ENCODE data around the gene ERC2. TPM values are rescaled to one million over a fixed set of nuclear protein-coding genes. Genes with fewer than 3 reads are reported as not detected.

Gene ERC2
- total RNA-seq, 1 donor from 2014 or later = 0.65 TPM

GRCh38 chr3:56052188-56052587 is 416.1 kb downstream of the ERC2 start:
- no peaks in the 10 kb centered on the region for H3K9me3 Mint-ChIP-seq (ENCODE audit: low read depth)
- TF ChIP-seq CTCF (IDR thresholded peaks at IDR 0.05) = no peak
- no peak for DNase-seq (ENCODE audit: low spot score)
- no peak overlapping the region for H3K4me3 Mint-ChIP-seq (ENCODE audit: unreplicated experiment)
- no peak overlapping the region for H3K27ac Mint-ChIP-seq (ENCODE audit: unreplicated experiment)
- no peaks in the 10 kb centered on the region for H3K36me3 Mint-ChIP-seq (ENCODE audit: low read depth)
- peaks cover 21% of the 10 kb centered on the region for H3K4me1 Mint-ChIP-seq (ENCODE audit: low read depth)
- peaks cover 1% of the 10 kb centered on the region for H3K27me3 Mint-ChIP-seq (ENCODE audit: low read depth)

GRCh38 chr3:56051052-56051451 is 417.2 kb downstream of the ERC2 start:
- Mint-ChIP-seq H3K27ac (ENCODE audit: unreplicated experiment) (no peak overlapping the region), H3K36me3 (ENCODE audit: low read depth) (no peaks in the 10 kb centered on the region), H3K4me3 (ENCODE audit: unreplicated experiment) (no peak overlapping the region), H3K4me1 (ENCODE audit: low read depth) (peaks cover 18% of the 10 kb centered on the region), H3K27me3 (ENCODE audit: low read depth) (peaks cover 1% of the 10 kb centered on the region), H3K9me3 (ENCODE audit: low read depth) (no peaks in the 10 kb centered on the region)
- no peak for TF ChIP-seq CTCF (IDR thresholded peaks at IDR 0.05)
- no peak for DNase-seq (ENCODE audit: low spot score)

GRCh38 chr3:56048946-56049345 is 419.3 kb downstream of the ERC2 start:
- Mint-ChIP-seq H3K27ac (ENCODE audit: unreplicated experiment) (no peak overlapping the region), H3K27me3 (ENCODE audit: low read depth) (peaks cover 1% of the 10 kb centered on the region), H3K4me1 (ENCODE audit: low read depth) (peaks cover 14% of the 10 kb centered on the region), H3K4me3 (ENCODE audit: unreplicated experiment) (no peak overlapping the region), H3K36me3 (ENCODE audit: low read depth) (no peaks in the 10 kb centered on the region), H3K9me3 (ENCODE audit: low read depth) (no peaks in the 10 kb centered on the region)
- no peak for DNase-seq (ENCODE audit: low spot score)
- no peak for TF ChIP-seq CTCF (IDR thresholded peaks at IDR 0.05)

GRCh38 chr3:56048331-56048730 is 419.9 kb downstream of the ERC2 start:
- no peak overlapping the region for H3K4me3 Mint-ChIP-seq (ENCODE audit: unreplicated experiment)
- peaks cover 14% of the 10 kb centered on the region for H3K4me1 Mint-ChIP-seq (ENCODE audit: low read depth)
- no peak overlapping the region for H3K27ac Mint-ChIP-seq (ENCODE audit: unreplicated experiment)
- TF ChIP-seq CTCF (IDR thresholded peaks at IDR 0.05) = no peak
- H3K36me3 Mint-ChIP-seq (ENCODE audit: low read depth) = no peaks in the 10 kb centered on the region
- H3K27me3 Mint-ChIP-seq (ENCODE audit: low read depth) = peaks cover 3% of the 10 kb centered on the region
- H3K9me3 Mint-ChIP-seq (ENCODE audit: low read depth) = no peaks in the 10 kb centered on the region
- DNase-seq (ENCODE audit: low spot score) = no peak

- DNase-seq (ENCODE audit: low spot score) = no peak
- no peak overlapping the region for H3K27ac Mint-ChIP-seq (ENCODE audit: unreplicated experiment)
Observed at GRCh38 chr3:56042326-56042951, 425.8 kb downstream of the ERC2 start.

More at GRCh38 chr3:56042326-56042951, 425.8 kb downstream of the ERC2 start:
- H3K4me3 Mint-ChIP-seq (ENCODE audit: unreplicated experiment) = no peak overlapping the region
- peaks cover 26% of the 10 kb centered on the region for H3K9me3 Mint-ChIP-seq (ENCODE audit: low read depth)
- peak; percentile 87 for TF ChIP-seq CTCF (IDR thresholded peaks at IDR 0.05)
- peaks cover 13% of the 10 kb centered on the region for H3K36me3 Mint-ChIP-seq (ENCODE audit: low read depth)
- H3K4me1 Mint-ChIP-seq (ENCODE audit: low read depth) = peaks cover 7% of the 10 kb centered on the region
- H3K27me3 Mint-ChIP-seq (ENCODE audit: low read depth) = peaks cover 2% of the 10 kb centered on the region

Data from chondrocyte (in vitro differentiated cells).